HFFc6 (cell line): ENCODE data around the gene SP6. TPM values are rescaled to one million over a fixed set of nuclear protein-coding genes. Genes with fewer than 3 reads are reported as not detected.
A peak's percentile ranks its signal among the peaks of the same experiment; 100 is the strongest.

Experiments
- DNase-seq: peaks from one replicate; pipeline ENCODE4 v3.0.0-alpha.2; 2018
- H3K27ac Mint-ChIP-seq: 2 replicates; pipeline ENCODE4 v1.8.0; 2020; ENCODE audit warnings: mild to moderate bottlenecking, mixed read lengths
- H3K27me3 Mint-ChIP-seq: 2 replicates; pipeline ENCODE4 v1.8.0; 2021; ENCODE audit warnings: mild to moderate bottlenecking, moderate library complexity, mixed read lengths; ENCODE audit not compliant: insufficient read depth
- H3K36me3 Mint-ChIP-seq: 2 replicates; pipeline ENCODE4 v1.8.0; 2021; ENCODE audit warnings: low read depth, mixed read lengths
- H3K4me1 Mint-ChIP-seq: 2 replicates; pipeline ENCODE4 v1.8.0; 2020; ENCODE audit warnings: low read depth, mixed read lengths
- H3K4me3 Mint-ChIP-seq: 2 replicates; pipeline ENCODE4 v1.8.0; 2020; ENCODE audit warnings: mild to moderate bottlenecking, moderate library complexity, mixed read lengths
- H3K9me3 Mint-ChIP-seq: 2 replicates; pipeline ENCODE4 v1.8.0; 2020; ENCODE audit warnings: mild to moderate bottlenecking, mixed read lengths
- total RNA-seq, 6 experiments: library from RNA; stranded (reverse); fragmentation: NEBNext Ultra II Directional; extraction: Animal tissue kit (Norgen Biotek cat#: 25700); gene quantifications; 2 replicates in 1 of 6; 3 replicates in 5 of 6; pipeline ENCODE4 v1.2.3, GENCODE V29; 2021
- TF ChIP-seq, protein P1 (sequence below): fragments of 200-600 bp; sonication (generic); IDR thresholded peaks from 2 replicates; pipeline ENCODE4 v1.5.0; 2021; ENCODE audit warnings: antibody characterized with exemption, mild to moderate bottlenecking

SP6 gene
- total RNA-seq, 6 experiments from 2014 or later = 0.45 to 1.2 (median 1.1) TPM

DNA sequence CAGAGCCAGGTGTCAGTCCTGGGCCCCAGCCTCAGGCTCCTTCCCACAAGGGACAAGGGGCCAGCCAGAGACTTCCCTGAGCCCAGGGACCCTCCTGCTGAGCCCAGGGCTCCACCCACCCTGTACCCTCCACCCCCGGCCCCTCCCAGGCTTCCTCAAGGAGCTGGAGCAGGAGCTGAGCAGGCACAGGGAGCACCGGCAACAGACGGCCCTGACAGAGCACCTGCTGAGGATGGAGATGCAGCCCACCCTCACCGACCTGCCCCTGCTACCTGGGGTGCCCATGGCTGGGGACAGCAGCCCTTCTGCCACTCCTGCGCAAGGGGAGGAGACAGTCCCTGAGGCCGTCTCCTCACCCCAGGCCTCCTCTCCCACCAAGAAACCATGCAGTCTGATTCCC is 14.4 kb downstream of the SP6 start:
- Mint-ChIP-seq H3K4me1 (peaks cover 42% of the 10 kb centered on the region), H3K27me3 (no peaks in the 10 kb centered on the region), H3K27ac (no peak overlapping the region), H3K9me3 (no peaks in the 10 kb centered on the region), H3K36me3 (peaks cover 7% of the 10 kb centered on the region; the same call in 1 of the 2 replicates), H3K4me3 (no peak overlapping the region)
- no peak for DNase-seq
- TF ChIP-seq, protein P1, sequence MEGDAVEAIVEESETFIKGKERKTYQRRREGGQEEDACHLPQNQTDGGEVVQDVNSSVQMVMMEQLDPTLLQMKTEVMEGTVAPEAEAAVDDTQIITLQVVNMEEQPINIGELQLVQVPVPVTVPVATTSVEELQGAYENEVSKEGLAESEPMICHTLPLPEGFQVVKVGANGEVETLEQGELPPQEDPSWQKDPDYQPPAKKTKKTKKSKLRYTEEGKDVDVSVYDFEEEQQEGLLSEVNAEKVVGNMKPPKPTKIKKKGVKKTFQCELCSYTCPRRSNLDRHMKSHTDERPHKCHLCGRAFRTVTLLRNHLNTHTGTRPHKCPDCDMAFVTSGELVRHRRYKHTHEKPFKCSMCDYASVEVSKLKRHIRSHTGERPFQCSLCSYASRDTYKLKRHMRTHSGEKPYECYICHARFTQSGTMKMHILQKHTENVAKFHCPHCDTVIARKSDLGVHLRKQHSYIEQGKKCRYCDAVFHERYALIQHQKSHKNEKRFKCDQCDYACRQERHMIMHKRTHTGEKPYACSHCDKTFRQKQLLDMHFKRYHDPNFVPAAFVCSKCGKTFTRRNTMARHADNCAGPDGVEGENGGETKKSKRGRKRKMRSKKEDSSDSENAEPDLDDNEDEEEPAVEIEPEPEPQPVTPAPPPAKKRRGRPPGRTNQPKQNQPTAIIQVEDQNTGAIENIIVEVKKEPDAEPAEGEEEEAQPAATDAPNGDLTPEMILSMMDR = no peak

DNA sequence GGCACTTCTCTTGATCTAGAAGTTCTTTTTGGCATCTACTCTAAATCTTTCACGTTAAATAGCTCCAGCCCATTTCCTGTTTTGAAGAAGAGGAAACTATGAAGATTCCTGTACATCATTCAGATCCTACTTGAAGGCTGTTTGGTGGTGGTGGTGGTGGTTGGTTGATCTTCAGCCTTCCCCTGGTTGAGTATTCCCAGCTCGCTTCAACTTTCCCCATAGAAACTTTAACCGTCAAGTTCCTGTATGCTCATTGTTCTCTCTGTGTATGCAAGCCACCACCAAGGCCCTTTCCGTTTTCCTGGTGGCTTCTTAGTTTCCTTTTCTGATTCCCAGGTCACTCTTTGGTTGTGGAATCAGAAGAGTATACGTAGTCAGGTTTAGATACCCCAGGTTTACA is 16.2 kb downstream of the SP6 start:
- H3K27ac Mint-ChIP-seq = no peak overlapping the region
- no peaks in the 10 kb centered on the region for H3K9me3 Mint-ChIP-seq
- peaks cover 39% of the 10 kb centered on the region for H3K4me1 Mint-ChIP-seq
- no peak for DNase-seq
- TF ChIP-seq, protein P1 = no peak
- peaks cover 7% of the 10 kb centered on the region; the same call in 1 of the 2 replicates for H3K36me3 Mint-ChIP-seq
- H3K4me3 Mint-ChIP-seq = no peak overlapping the region
- H3K27me3 Mint-ChIP-seq = no peaks in the 10 kb centered on the region; the same call in 1 of the 2 replicates

DNA sequence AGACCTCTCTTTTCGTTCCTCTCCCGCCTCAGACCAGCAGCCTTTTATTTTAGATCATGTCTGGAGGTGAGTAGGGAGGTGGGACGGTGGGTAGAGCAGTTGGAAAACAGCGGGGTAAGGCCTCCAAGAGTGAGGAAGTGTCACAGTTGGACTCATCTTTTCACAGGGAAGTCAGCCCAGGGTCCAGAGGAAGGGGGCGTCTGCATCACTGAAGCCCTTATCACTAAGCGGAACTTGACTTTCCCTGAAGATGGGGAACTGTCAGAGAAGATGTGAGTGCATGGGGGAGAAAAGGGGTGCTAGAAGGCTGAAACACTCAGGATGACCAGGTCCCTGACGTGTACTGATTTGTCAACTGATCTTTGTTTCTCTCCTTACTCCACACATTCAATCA is 19.0 kb downstream of the SP6 start:
- Mint-ChIP-seq H3K36me3 (peaks cover 7% of the 10 kb centered on the region; the same call in 1 of the 2 replicates), H3K4me3 (peak overlapping the region; percentile 93), H3K9me3 (no peaks in the 10 kb centered on the region), H3K27ac (peak overlapping the region; percentile 85), H3K4me1 (peaks cover 26% of the 10 kb centered on the region), H3K27me3 (no peaks in the 10 kb centered on the region; the same call in 1 of the 2 replicates)
- DNase-seq = no peak
- TF ChIP-seq, protein P1 = no peak

DNA sequence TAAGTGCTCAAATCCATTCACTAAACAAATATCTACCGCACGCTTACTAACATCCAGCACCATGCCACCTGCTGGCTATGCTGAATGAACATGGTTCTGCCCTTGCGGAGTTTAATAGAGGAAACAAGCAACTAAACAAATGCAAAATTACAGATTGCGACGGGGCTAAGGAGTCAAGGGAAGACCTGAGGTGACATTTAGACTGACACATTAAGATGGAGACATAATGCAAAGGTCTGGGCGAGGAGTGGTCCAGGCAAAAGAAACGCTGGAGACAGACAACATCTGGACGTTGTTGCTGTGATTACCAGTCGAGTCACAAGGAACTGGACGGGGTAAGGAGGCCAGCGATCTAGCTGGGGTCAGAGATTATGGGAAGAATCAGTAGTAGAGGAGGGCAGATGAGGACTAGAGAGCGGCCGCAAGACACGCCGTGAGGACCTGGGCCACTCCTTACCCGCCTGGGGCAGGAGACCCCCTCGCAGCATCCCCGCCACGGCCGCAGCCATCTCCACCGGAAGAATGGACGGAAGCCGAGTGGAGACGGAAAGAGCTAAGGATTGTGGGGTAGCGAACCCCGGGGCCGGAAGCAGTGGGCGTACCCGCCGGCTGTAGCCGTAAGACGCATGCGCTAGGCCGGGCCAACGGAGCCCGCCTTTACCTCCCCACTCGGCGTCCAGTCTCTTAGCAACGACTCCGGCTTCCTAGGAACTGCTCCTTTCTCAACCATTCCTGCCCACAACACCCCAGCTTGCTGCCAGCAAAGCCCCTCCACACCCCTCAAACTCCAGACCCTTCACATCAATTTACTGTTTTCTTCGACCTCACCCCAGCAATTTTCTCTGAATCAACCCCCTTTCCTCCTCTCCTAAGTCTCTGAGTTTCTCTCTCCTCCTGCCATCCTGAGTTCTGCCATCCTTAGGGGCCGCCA is 19.7 kb downstream of the SP6 start, which contains the start of the genes LRRC46 and MRPL10:
TSS of gene LRRC46 (plus strand) at position 668 of the 931 bp plus-strand sequence. CDS start 320 bp downstream, outside the sequence.
TSS of gene MRPL10 (minus strand) at position 539 of the 931 bp plus-strand sequence. CDS start at position 509, 30 bp downstream.
- H3K9me3 Mint-ChIP-seq = no peaks in the 10 kb centered on the region
- H3K36me3 Mint-ChIP-seq = peaks cover 12% of the 10 kb centered on the region
- TF ChIP-seq, protein P1 = peak; percentile 74

DNA sequence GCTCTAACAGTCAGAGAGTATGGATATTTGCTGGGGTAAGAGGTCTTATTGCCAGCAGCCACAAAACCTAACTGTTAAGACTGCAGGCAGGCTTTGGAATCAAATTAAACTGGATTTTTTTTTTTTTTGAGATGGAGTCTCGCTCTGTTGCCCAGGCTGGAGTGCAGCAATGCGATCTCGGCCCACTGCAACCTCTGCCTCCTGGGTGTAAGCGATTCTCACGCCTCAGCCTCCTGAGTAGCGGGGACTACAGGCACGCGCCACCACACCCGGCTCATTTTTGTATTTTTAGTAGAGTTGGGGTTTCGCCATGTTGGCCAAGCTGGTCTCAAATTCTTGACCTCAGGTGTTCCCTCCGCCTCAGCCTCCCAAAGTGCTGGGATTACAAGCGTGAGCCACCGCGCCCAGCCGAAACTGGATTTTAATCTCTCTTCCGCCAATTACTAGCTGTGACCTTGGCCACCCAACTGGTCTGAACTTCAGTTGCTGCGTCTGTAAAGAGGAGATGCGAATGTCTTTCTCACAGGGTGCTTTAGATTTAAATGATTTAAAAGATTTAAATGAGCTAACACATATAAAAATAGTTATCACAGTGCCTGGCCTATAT is 20.5 kb downstream of the SP6 start:
- DNase-seq = no peak
- TF ChIP-seq, protein P1 = no peak
- Mint-ChIP-seq H3K27me3 (no peaks in the 10 kb centered on the region; the same call in 1 of the 2 replicates), H3K4me1 (peaks cover 26% of the 10 kb centered on the region), H3K9me3 (no peaks in the 10 kb centered on the region), H3K36me3 (peaks cover 10% of the 10 kb centered on the region), H3K27ac (peak overlapping the region; percentile 85), H3K4me3 (peak overlapping the region; percentile 93)

More for the DNA sequence above, 19.7 kb downstream of the SP6 start, which contains the start of the genes LRRC46 and MRPL10:
- H3K4me3 Mint-ChIP-seq = peak within 1 kb of the TSS; percentile 93
- H3K27me3 Mint-ChIP-seq = no peaks in the 10 kb centered on the region; the same call in 1 of the 2 replicates
- peaks cover 26% of the 10 kb centered on the region for H3K4me1 Mint-ChIP-seq
- peak within 1 kb of the TSS; percentile 85 for H3K27ac Mint-ChIP-seq
- peak; percentile 87 for DNase-seq
